Loucy (cell line): ENCODE results near the gene PYCR2.
"Not testable (repeated sequence)": the region's sequence is repeated elsewhere in the genome, so short reads cannot be mapped to it uniquely, and the experiment has no call there.

Experiments used
- CTCF ChIP-seq: fragments of 200-600 bp; sonication (generic); conservative IDR thresholded peaks from 2 replicates; pipeline ENCODE4 v1.5.1; 2014; ENCODE audit warnings: mild to moderate bottlenecking, antibody characterized with exemption, low read length
- EZH2phosphoT487 ChIP-seq: fragments of 200-600 bp; IDR thresholded peaks from 2 replicates; pipeline ENCODE4 v1.6.1; 2018; ENCODE audit warnings: antibody characterized with exemption, mild to moderate bottlenecking, moderate library complexity, borderline replicate concordance

GRCh38 chr1:225969751-225970150 lies 45.7 kb upstream of the PYCR2 start:
- not testable (repeated sequence) for TF ChIP-seq CTCF, EZH2phosphoT487
